ENCODE measurements around the gene CDKAL1.

The CDKAL1 gene

DNA sequence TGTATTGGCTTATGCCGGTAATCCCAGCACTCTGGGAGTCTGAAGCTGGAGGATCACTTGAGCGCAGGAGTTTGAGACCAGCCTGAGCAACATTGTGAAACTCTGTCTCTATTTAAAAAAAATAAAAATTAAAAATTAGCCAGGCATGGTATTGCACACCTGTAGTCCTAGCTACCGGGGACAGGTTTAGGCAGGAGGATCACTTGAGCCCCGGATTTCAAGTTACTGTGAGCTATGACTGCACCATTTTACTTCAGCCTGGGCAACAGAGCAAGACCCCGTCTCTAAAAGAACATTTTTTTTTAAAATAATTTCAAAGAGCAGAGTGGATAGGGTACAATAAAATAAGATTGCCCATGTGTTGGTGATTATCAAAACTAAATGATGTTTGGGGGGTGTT lies 576.4 kb downstream of the CDKAL1 start:
- Histone ChIP-seq H3K27ac (ENCODE audit: insufficient read depth in 1 of 2, low read depth in 1 of 2, low read length in 2 of 2, poor library complexity in 1 of 2, severe bottlenecking in 2 of 2) (no peak overlapping the region), H3K4me1 (ENCODE audit: control extremely low read depth in 1 of 4, control insufficient read depth in 4 of 4, insufficient read depth in 4 of 4, low read length in 3 of 4) (peaks cover 0 to 8% (median 2%) of the 10 kb centered on the region in 4 experiments), H3K4me3 (ENCODE audit: control insufficient read depth in 1 of 7, extremely low read depth in 1 of 7, insufficient read depth in 4 of 7, low read depth in 2 of 7, low read length in 6 of 7) (no peak overlapping the region), H3K36me3 (ENCODE audit: control insufficient read depth in 4 of 4, insufficient read depth in 4 of 4, low read length in 3 of 4) (peaks cover 0 to 2% (median 0%) of the 10 kb centered on the region in 4 experiments), H3K27me3 (replicated peaks in 2 of 5; ENCODE audit: control insufficient read depth in 4 of 5, insufficient read depth in 5 of 5, low read length in 4 of 5) (no peaks in the 10 kb centered on the region), H3K9me3 (ENCODE audit: control extremely low read depth in 1 of 5, control insufficient read depth in 4 of 5, insufficient read depth in 2 of 5, low read depth in 1 of 5, low read length in 4 of 5) (no peaks in the 10 kb centered on the region)
- ChIA-PET CTCF (no interaction called here), POLR2A (no interaction called here)
- 100% methylated on average over 2 of the region's 5 CpGs for WGBS (ENCODE audit: insufficient coverage)
- no peak for DNase-seq

DNA sequence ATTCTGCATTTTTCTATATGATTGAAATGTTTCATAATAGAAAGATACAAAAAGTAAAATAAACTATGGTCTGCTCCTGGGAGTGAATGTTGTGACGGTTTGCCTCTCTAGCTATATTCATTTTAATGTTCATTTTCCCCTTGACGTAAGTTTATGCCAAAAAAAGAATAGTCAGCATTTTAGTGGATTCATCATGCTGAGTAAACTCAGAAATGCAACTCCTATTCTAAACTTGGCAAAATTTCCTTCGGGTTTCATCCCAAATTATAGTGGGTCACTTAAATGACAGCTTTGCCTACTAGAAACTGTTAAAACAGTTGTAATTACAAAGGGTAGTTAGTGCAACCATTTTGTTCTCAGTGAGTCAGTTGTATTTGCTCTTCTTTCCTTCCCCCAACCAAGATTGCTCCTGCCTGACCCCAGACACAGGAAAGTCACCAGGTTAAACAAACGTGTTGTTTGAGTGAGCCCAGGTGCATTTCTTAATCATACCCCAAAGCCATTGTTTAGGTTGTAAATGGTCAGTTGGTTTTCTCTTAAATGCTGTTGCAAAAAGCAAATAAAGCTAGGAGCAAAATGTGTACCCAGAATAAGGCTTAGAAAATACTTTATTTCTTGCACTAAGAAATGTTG lies 577.0 kb downstream of the CDKAL1 start:
- no peak for DNase-seq
- no peaks in the 10 kb centered on the region for H3K9me3 ChIP-seq (ENCODE audit: control extremely low read depth in 1 of 5, control insufficient read depth in 4 of 5, insufficient read depth in 2 of 5, low read depth in 1 of 5, low read length in 4 of 5)
- H3K36me3 ChIP-seq (ENCODE audit: control insufficient read depth in 4 of 4, insufficient read depth in 4 of 4, low read length in 3 of 4) = peaks cover 0 to 2% (median 0%) of the 10 kb centered on the region in 4 experiments
- H3K4me3 ChIP-seq (ENCODE audit: control insufficient read depth in 1 of 7, extremely low read depth in 1 of 7, insufficient read depth in 4 of 7, low read depth in 2 of 7, low read length in 6 of 7) = no peak overlapping the region
- no peaks in the 10 kb centered on the region for H3K27me3 ChIP-seq (replicated peaks in 2 of 5; ENCODE audit: control insufficient read depth in 4 of 5, insufficient read depth in 5 of 5, low read length in 4 of 5)
- H3K27ac ChIP-seq (ENCODE audit: insufficient read depth in 1 of 2, low read depth in 1 of 2, low read length in 2 of 2, poor library complexity in 1 of 2, severe bottlenecking in 2 of 2) = no peak overlapping the region
- POLR2A ChIA-PET = no interaction called here
- WGBS (ENCODE audit: insufficient coverage) = 95% methylated on average over 3 of the region's 4 CpGs
- H3K4me1 ChIP-seq (ENCODE audit: control extremely low read depth in 1 of 4, control insufficient read depth in 4 of 4, insufficient read depth in 4 of 4, low read length in 3 of 4) = peaks cover 0 to 8% (median 2%) of the 10 kb centered on the region in 4 experiments
- CTCF ChIA-PET = no interaction called here

GRCh38 chr6:21115111-21115510 lies 580.9 kb downstream of the CDKAL1 start:
- H3K4me1 ChIP-seq (ENCODE audit: control extremely low read depth in 1 of 4, control insufficient read depth in 4 of 4, insufficient read depth in 4 of 4, low read length in 3 of 4) = peaks cover 0 to 2% (median 0%) of the 10 kb centered on the region in 4 experiments
- H3K27ac ChIP-seq (ENCODE audit: insufficient read depth in 1 of 2, low read depth in 1 of 2, low read length in 2 of 2, poor library complexity in 1 of 2, severe bottlenecking in 2 of 2) = no peak overlapping the region
- WGBS (ENCODE audit: insufficient coverage) = 100% methylated on average over 1 of the region's 2 CpGs
- H3K36me3 ChIP-seq (ENCODE audit: control insufficient read depth in 4 of 4, insufficient read depth in 4 of 4, low read length in 3 of 4) = peaks cover 0 to 2% (median under 1%) of the 10 kb centered on the region in 4 experiments
- H3K9me3 ChIP-seq (ENCODE audit: control extremely low read depth in 1 of 5, control insufficient read depth in 4 of 5, insufficient read depth in 2 of 5, low read depth in 1 of 5, low read length in 4 of 5) = no peaks in the 10 kb centered on the region
- no peaks in the 10 kb centered on the region for H3K27me3 ChIP-seq (replicated peaks in 2 of 5; ENCODE audit: control insufficient read depth in 4 of 5, insufficient read depth in 5 of 5, low read length in 4 of 5)
- DNase-seq = no peak
- ChIA-PET POLR2A (no interaction called here), CTCF (no interaction called here)
- H3K4me3 ChIP-seq (ENCODE audit: control insufficient read depth in 1 of 7, extremely low read depth in 1 of 7, insufficient read depth in 4 of 7, low read depth in 2 of 7, low read length in 6 of 7) = no peak overlapping the region

DNA sequence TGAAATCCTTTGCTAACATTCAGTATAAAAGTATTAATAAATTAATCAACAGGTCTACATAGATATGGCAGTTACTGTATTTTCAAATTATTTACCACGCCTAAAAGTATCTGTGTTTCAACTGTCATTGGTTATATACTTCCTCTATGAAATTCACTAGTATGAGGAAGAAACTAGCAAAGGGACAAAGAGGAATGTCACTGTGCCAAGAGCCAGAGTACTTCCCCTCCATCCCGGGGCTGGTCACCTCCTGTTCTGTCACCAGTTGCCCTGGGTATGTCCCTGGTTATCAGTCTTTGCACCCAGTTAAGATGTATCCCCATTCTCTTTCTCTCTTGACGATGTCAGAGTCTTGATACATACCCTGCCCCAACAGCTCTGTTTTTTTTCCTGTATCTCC lies 582.5 kb downstream of the CDKAL1 start:
- H3K36me3 ChIP-seq (ENCODE audit: control insufficient read depth in 4 of 4, insufficient read depth in 4 of 4, low read length in 3 of 4) = peaks cover 0 to 2% (median under 1%) of the 10 kb centered on the region in 4 experiments
- ChIA-PET CTCF (no interaction called here), POLR2A (no interaction called here)
- WGBS (ENCODE audit: insufficient coverage) = 49% methylated on average over 2 of the region's 3 CpGs
- H3K9me3 ChIP-seq (ENCODE audit: control extremely low read depth in 1 of 5, control insufficient read depth in 4 of 5, insufficient read depth in 2 of 5, low read depth in 1 of 5, low read length in 4 of 5) = no peaks in the 10 kb centered on the region
- DNase-seq = no peak
- H3K4me1 ChIP-seq (ENCODE audit: control extremely low read depth in 1 of 4, control insufficient read depth in 4 of 4, insufficient read depth in 4 of 4, low read length in 3 of 4) = no peaks in the 10 kb centered on the region
- no peak overlapping the region for H3K4me3 ChIP-seq (ENCODE audit: control insufficient read depth in 1 of 7, extremely low read depth in 1 of 7, insufficient read depth in 4 of 7, low read depth in 2 of 7, low read length in 6 of 7)
- H3K27me3 ChIP-seq (replicated peaks in 2 of 5; ENCODE audit: control insufficient read depth in 4 of 5, insufficient read depth in 5 of 5, low read length in 4 of 5) = no peaks in the 10 kb centered on the region
- H3K27ac ChIP-seq (ENCODE audit: insufficient read depth in 1 of 2, low read depth in 1 of 2, low read length in 2 of 2, poor library complexity in 1 of 2, severe bottlenecking in 2 of 2) = no peak overlapping the region

GRCh38 chr6:21118216-21118780 lies 584.0 kb downstream of the CDKAL1 start:
- Histone ChIP-seq H3K27ac (ENCODE audit: insufficient read depth in 1 of 2, low read depth in 1 of 2, low read length in 2 of 2, poor library complexity in 1 of 2, severe bottlenecking in 2 of 2) (no peak overlapping the region), H3K9me3 (ENCODE audit: control extremely low read depth in 1 of 5, control insufficient read depth in 4 of 5, insufficient read depth in 2 of 5, low read depth in 1 of 5, low read length in 4 of 5) (no peaks in the 10 kb centered on the region), H3K36me3 (ENCODE audit: control insufficient read depth in 4 of 4, insufficient read depth in 4 of 4, low read length in 3 of 4) (peaks cover 0 to 2% (median under 1%) of the 10 kb centered on the region in 4 experiments), H3K4me3 (ENCODE audit: control insufficient read depth in 1 of 7, extremely low read depth in 1 of 7, insufficient read depth in 4 of 7, low read depth in 2 of 7, low read length in 6 of 7) (no peak overlapping the region), H3K27me3 (replicated peaks in 2 of 5; ENCODE audit: control insufficient read depth in 4 of 5, insufficient read depth in 5 of 5, low read length in 4 of 5) (no peaks in the 10 kb centered on the region), H3K4me1 (ENCODE audit: control extremely low read depth in 1 of 4, control insufficient read depth in 4 of 4, insufficient read depth in 4 of 4, low read length in 3 of 4) (no peaks in the 10 kb centered on the region)
- 100% methylated on average over 1 of the region's 5 CpGs for WGBS (ENCODE audit: insufficient coverage)
- DNase-seq = no peak
- ChIA-PET POLR2A (interaction anchor here (0.6 kb wide), 1 partner anchor 30 kb away, joined by 3 read pairs; no protein-coding TSS in a partner anchor), CTCF (no interaction called here)

DNA sequence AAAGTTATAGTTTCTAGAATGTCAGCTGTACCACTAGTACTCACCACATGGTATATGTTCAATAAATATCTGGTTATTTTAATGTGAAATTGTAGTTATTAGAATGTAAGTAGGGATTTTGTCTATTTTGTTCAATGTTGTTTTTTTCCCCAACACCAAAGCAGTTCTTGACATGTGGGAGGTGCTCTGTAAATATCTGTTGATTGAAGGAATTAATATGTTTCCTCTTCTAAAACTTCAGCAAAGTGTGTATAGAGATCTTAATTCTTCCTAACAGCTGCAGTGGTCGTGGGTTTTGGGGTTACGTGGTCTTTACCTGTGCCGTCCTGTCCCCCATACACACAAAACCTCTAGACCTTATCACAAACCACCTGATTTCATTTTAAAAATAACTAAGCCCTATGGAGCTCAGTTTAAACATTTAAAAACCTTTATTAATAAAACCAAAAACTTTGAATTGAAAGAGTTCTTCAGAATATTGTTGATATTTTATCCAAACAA lies 587.4 kb downstream of the CDKAL1 start:
- peaks cover 0 to 2% (median under 1%) of the 10 kb centered on the region in 4 experiments for H3K36me3 ChIP-seq (ENCODE audit: control insufficient read depth in 4 of 4, insufficient read depth in 4 of 4, low read length in 3 of 4)
- H3K27me3 ChIP-seq (replicated peaks in 2 of 5; ENCODE audit: control insufficient read depth in 4 of 5, insufficient read depth in 5 of 5, low read length in 4 of 5) = no peaks in the 10 kb centered on the region
- WGBS (ENCODE audit: insufficient coverage) = no CpG with 5 or more reads among the region's 3 CpGs
- no peak overlapping the region for H3K4me3 ChIP-seq (ENCODE audit: control insufficient read depth in 1 of 7, extremely low read depth in 1 of 7, insufficient read depth in 4 of 7, low read depth in 2 of 7, low read length in 6 of 7)
- H3K9me3 ChIP-seq (ENCODE audit: control extremely low read depth in 1 of 5, control insufficient read depth in 4 of 5, insufficient read depth in 2 of 5, low read depth in 1 of 5, low read length in 4 of 5) = no peaks in the 10 kb centered on the region
- POLR2A ChIA-PET = no interaction called here
- H3K27ac ChIP-seq (ENCODE audit: insufficient read depth in 1 of 2, low read depth in 1 of 2, low read length in 2 of 2, poor library complexity in 1 of 2, severe bottlenecking in 2 of 2) = no peak overlapping the region
- peak in 2 of 3 donors; percentile 7 to 21 for DNase-seq
- CTCF ChIA-PET = interaction anchor here (0.6 to 1.3 kb wide), 2 partner anchors 11 to 38 kb away, joined by 3 read pairs; no protein-coding TSS in a partner anchor
- no peaks in the 10 kb centered on the region for H3K4me1 ChIP-seq (ENCODE audit: control extremely low read depth in 1 of 4, control insufficient read depth in 4 of 4, insufficient read depth in 4 of 4, low read length in 3 of 4)

Data from common myeloid progenitor, CD34-positive (primary cell).